ENCODE results near the gene SEMA7A. TPM values are rescaled to one million over a fixed set of nuclear protein-coding genes. Genes with fewer than 3 reads are reported as not detected.
"Not testable (repeated sequence)": the region's sequence is repeated elsewhere in the genome, so short reads cannot be mapped to it uniquely, and the experiment has no call there.

Gene SEMA7A
- total RNA-seq, 1 experiment from 2014 or later, result 212 TPM

- peak; percentile 59 for DNase-seq (ENCODE audit: low read depth)
These were observed 32.6 kb downstream of the SEMA7A start for GRCh38 chr15:74400915-74401757.

GRCh38 chr15:74400313-74400860 is 33.4 kb downstream of the SEMA7A start:
- peak; percentile 71 for DNase-seq (ENCODE audit: low read depth)

- DNase-seq (ENCODE audit: low read depth), result peak; percentile 99
These were observed 34.0 kb downstream of the SEMA7A start for GRCh38 chr15:74399511-74400312.

- no peak for DNase-seq (ENCODE audit: low read depth)
These were observed 34.7 kb downstream of the SEMA7A start for GRCh38 chr15:74399100-74399499.

DNA sequence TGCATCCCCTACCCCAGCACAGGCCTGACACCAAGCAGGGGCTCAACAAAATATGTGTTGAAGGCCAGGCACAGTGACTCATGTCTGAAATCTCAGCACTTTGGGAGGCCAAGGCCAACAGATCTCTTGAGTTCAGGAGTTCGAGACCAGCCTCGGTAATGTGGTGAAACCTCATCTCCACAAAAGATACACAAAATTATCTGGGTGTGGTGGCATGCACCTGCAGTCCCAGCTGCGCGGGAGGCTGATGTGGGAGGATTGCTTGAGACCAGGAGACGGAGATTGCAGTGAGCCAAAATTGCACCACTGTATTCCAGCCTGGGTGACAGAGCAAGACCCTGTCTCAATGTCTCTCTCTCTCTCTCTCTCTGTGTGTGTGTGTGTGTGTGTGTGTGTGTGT is 35.6 kb downstream of the SEMA7A start:
- no peak for DNase-seq (ENCODE audit: low read depth)

GRCh38 chr15:74397239-74398068 is 36.3 kb downstream of the SEMA7A start:
- peak; percentile 62 for DNase-seq (ENCODE audit: low read depth)

DNA sequence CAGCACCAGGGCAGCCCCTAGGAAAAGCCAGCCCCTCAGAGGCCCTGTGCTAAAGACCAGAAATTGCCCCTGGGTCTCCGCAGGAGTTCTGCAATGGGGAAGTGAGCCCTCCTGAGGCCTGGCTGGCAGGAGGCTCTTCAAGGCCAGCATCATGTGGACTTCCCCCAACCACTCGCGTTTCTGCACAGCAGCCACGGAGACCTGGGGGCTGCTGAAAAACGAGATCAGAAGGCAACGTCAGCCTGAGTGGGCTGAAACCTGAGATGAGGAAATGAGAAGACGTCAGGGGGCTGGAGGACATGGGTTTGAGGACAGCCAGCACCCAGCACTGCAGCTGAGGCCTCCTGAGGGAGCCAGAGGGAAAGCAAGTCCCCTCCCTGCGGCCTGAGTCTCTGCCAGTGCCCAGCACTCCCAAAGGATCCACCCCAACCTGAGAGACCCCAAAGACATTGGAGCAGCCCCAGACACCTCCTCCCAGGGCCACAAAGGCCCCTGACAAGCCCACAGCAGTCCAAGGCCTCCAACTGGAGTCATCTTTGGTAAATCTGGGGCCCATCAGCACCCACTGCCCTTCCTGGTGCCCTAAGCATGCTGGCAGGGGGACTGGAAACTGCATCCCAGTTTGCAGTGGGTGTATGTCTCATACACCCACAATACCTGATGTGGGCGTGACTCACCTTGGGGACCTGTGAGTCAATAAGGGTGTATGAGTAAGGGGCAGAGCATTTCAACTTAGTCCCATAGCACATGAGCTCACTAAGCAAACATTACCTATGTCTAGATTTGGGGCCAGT is 37.1 kb downstream of the SEMA7A start:
- peak; percentile 98 for DNase-seq (ENCODE audit: low read depth)

GRCh38 chr15:74396146-74396438 is 37.7 kb downstream of the SEMA7A start:
- DNase-seq (ENCODE audit: low read depth), result no peak

GRCh38 chr15:74395319-74396145 is 38.2 kb downstream of the SEMA7A start:
- DNase-seq (ENCODE audit: low read depth), result no peak

DNA sequence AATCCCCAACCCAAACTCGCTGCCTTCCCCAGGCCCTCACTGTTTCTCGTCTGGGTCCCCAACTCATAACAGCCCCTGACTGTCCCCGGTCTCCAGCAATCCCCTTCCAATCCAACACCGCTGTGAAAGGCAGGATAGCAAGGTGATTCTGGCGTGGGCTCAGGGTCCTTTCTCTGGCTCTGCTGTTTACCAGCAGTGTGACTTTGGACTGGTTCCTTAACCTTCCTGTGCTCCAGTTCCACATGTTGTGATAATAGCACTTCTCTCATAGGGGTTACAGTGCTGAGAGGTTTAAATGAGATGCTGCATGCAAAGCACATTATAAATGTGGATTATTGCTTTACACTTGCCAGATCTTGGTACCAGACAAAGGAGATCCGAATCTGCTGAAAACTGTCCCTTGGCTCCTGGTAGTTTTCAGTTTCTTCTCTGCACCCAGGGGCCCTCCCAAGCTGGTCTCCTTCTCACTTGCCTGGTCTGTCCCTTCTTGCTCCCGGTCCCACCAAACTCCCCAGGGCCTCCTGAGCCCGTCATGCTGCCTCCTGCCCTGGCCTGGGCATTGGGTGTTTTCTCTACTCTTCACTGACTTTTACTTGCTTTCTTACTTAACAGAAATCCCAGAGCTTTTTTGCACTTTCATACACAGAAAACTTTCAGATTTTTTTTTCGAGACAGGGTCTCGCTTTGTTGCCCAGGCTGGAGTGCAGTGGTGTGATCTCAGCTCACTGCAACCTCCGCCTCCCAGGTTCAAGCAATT is 39.5 kb downstream of the SEMA7A start:
- DNase-seq (ENCODE audit: low read depth), result no peak

GRCh38 chr15:74393423-74393822 is 40.3 kb downstream of the SEMA7A start:
- DNase-seq (ENCODE audit: low read depth), result no peak

GRCh38 chr15:74392902-74393301 is 40.9 kb downstream of the SEMA7A start:
- DNase-seq (ENCODE audit: low read depth), result no peak

GRCh38 chr15:74392451-74392830 is 41.3 kb downstream of the SEMA7A start:
- DNase-seq (ENCODE audit: low read depth), result no peak

GRCh38 chr15:74391582-74392450 is 41.9 kb downstream of the SEMA7A start:
- no peak for DNase-seq (ENCODE audit: low read depth)

GRCh38 chr15:74390647-74391288 is 43.0 kb downstream of the SEMA7A start:
- no peak for DNase-seq (ENCODE audit: low read depth)

GRCh38 chr15:74390049-74390646 is 43.6 kb downstream of the SEMA7A start:
- DNase-seq (ENCODE audit: low read depth), result not testable (repeated sequence)
